Neuronal stem cell (in vitro differentiated cells): Measurements from ENCODE around the gene COG5.

ENCODE experiments used
- DNase-seq: peaks from one replicate; pipeline ENCODE4 v3.0.0-alpha.2; 2013; ENCODE audit warnings: low spot score
- H2AFZ ChIP-seq: one replicate; pipeline ENCODE4 v1.6.1; 2013; ENCODE audit warnings: mild to moderate bottlenecking, low read length, inconsistent platforms
- H2AK5ac ChIP-seq: 2 replicates; pipeline ENCODE4 v1.6.1; 2013; ENCODE audit warnings: low read depth, mild to moderate bottlenecking, inconsistent platforms, low read length, moderate library complexity, mixed read lengths
- H2BK120ac ChIP-seq: 2 replicates; pipeline ENCODE4 v1.6.1; 2013; ENCODE audit warnings: low read depth, mild to moderate bottlenecking, inconsistent platforms, low read length, moderate library complexity, mixed read lengths
- H2BK12ac ChIP-seq: one replicate; pipeline ENCODE4 v1.6.1; 2013; ENCODE audit warnings: low read length, inconsistent platforms
- H2BK15ac ChIP-seq: 2 replicates; pipeline ENCODE4 v1.6.1; 2013; ENCODE audit warnings: mild to moderate bottlenecking, low read length, inconsistent platforms, mixed read lengths
- H2BK5ac ChIP-seq: one replicate; pipeline ENCODE4 v1.6.1; 2013; ENCODE audit warnings: inconsistent platforms, mild to moderate bottlenecking, low read length, moderate library complexity
- H3K14ac ChIP-seq: one replicate; pipeline ENCODE4 v1.6.1; 2013; ENCODE audit warnings: low read length, inconsistent platforms
- H3K18ac ChIP-seq: 2 replicates; pipeline ENCODE4 v1.6.1; 2013; ENCODE audit warnings: low read length, inconsistent platforms
- H3K23ac ChIP-seq: 2 replicates; pipeline ENCODE4 v1.6.1; 2013; ENCODE audit warnings: low read depth, mild to moderate bottlenecking, mixed read lengths, low read length, inconsistent platforms; ENCODE audit not compliant: poor library complexity
- H3K27ac ChIP-seq: replicated peaks from 3 replicates; pipeline ENCODE4 v1.5.1; 2013; ENCODE audit warnings: low read length, inconsistent platforms
- H3K27me3 ChIP-seq, 3 experiments: 2 replicates each; pipeline ENCODE4 v1.6.1; 2013; ENCODE audit warnings: low read length in 3 of 3, mild to moderate bottlenecking in 2 of 3, inconsistent platforms in 1 of 3, low read depth in 1 of 3, mixed read lengths in 1 of 3, moderate library complexity in 1 of 3; ENCODE audit not compliant: control insufficient read depth in 3 of 3, insufficient read depth in 3 of 3
- H3K36me3 ChIP-seq, 2 donors: replicated peaks in 1 of 2; 2 replicates each; pipeline ENCODE4 v1.6.1; 2013; ENCODE audit warnings: low read length in 2 of 2; ENCODE audit not compliant: control insufficient read depth in 2 of 2, insufficient read depth in 2 of 2
- H3K4ac ChIP-seq: 2 replicates; pipeline ENCODE4 v1.6.1; 2013; ENCODE audit warnings: inconsistent platforms, mild to moderate bottlenecking, low read length, moderate library complexity
- H3K4me1 ChIP-seq, 2 donors: 1 replicate in 1 of 2; 2 replicates in 1 of 2; pipeline ENCODE4 v1.6.1; 2013; ENCODE audit warnings: low read length in 2 of 2, low read depth in 1 of 2; ENCODE audit not compliant: control insufficient read depth in 2 of 2, insufficient read depth in 1 of 2
- H3K4me2 ChIP-seq: one replicate; pipeline ENCODE4 v1.6.1; 2013; ENCODE audit warnings: mild to moderate bottlenecking, low read length, inconsistent platforms; ENCODE audit not compliant: insufficient read depth, poor library complexity, severe bottlenecking
- H3K4me3 ChIP-seq, 2 donors: 2 replicates each; pipeline ENCODE4 v1.5.1; 2013; ENCODE audit warnings: low read length in 2 of 2, mild to moderate bottlenecking in 2 of 2, inconsistent platforms in 1 of 2, moderate library complexity in 1 of 2
- H3K79me1 ChIP-seq: one replicate; pipeline ENCODE4 v1.6.1; 2013; ENCODE audit warnings: low read depth, mild to moderate bottlenecking, inconsistent platforms, low read length, moderate library complexity
- H3K9ac ChIP-seq: one replicate; pipeline ENCODE4 v1.6.1; 2013; ENCODE audit warnings: mild to moderate bottlenecking, low read depth, low read length, inconsistent platforms; ENCODE audit not compliant: poor library complexity
- H3K9me3 ChIP-seq, 2 donors: replicated peaks in 1 of 2; 2 replicates each; pipeline versions ENCODE3 to v1.6.1; 2013; ENCODE audit warnings: low read length in 2 of 2, mild to moderate bottlenecking in 2 of 2, inconsistent platforms in 1 of 2, low read depth in 1 of 2, mixed read lengths in 1 of 2, moderate library complexity in 1 of 2; ENCODE audit not compliant: control insufficient read depth in 2 of 2, insufficient read depth in 1 of 2
- H4K8ac ChIP-seq: one replicate; pipeline ENCODE4 v1.6.1; 2013; ENCODE audit warnings: low read depth, mild to moderate bottlenecking, inconsistent platforms, low read length, moderate library complexity
- H4K91ac ChIP-seq: one replicate; pipeline ENCODE4 v1.6.1; 2013; ENCODE audit warnings: low read length, low read depth, mild to moderate bottlenecking, inconsistent platforms; ENCODE audit not compliant: poor library complexity
- WGBS, 2 donors: extraction: QIAGEN DNeasy Blood & Tissue Kit; methylation state at CpG; one replicate each; pipeline ENCODE4 v1.1.7; 2013; ENCODE audit warnings: missing lambda C conversion rate in 2 of 2, mixed read lengths in 1 of 2; ENCODE audit not compliant: insufficient read length in 2 of 2, insufficient replicate concordance in 1 of 2; ENCODE audit errors: extremely low coverage in 2 of 2; 5-methylcytosine and 5-hydroxymethylcytosine counted together

Gene COG5

GRCh38 chr7:107170051-107170915 lies 393.4 kb downstream of the COG5 start:
- H3K9ac ChIP-seq: no peak overlapping the region
- no peak overlapping the region for H2BK120ac ChIP-seq
- no peak overlapping the region for H2BK5ac ChIP-seq
- WGBS, 2 donors: 100% methylated on average over 1 of the region's 13 CpGs
- H4K8ac ChIP-seq: no peak overlapping the region
- no peak for DNase-seq
- H3K18ac ChIP-seq: no peak overlapping the region
- H3K79me1 ChIP-seq: peaks cover 1% of the 10 kb centered on the region
- no peak overlapping the region for H4K91ac ChIP-seq
- H3K14ac ChIP-seq: no peak overlapping the region
- no peak overlapping the region for H2BK15ac ChIP-seq
- no peaks in the 10 kb centered on the region for H3K36me3 ChIP-seq
- H3K4me3 ChIP-seq: peak overlapping the region; percentile 74 to 82
- H2BK12ac ChIP-seq: no peak overlapping the region
- no peaks in the 10 kb centered on the region for H3K9me3 ChIP-seq
- H3K4ac ChIP-seq: no peak overlapping the region
- no peak overlapping the region for H2AK5ac ChIP-seq
- H3K4me2 ChIP-seq: peak overlapping the region; percentile 45
- peak overlapping the region; percentile 85 for H3K27ac ChIP-seq
- H2AFZ ChIP-seq: peak overlapping the region; percentile 69
- H3K27me3 ChIP-seq: no peaks in the 10 kb centered on the region
- H3K4me1 ChIP-seq: peaks cover 3 to 15% of the 10 kb centered on the region in 2 donors
- peak overlapping the region; percentile 86 for H3K23ac ChIP-seq

DNA sequence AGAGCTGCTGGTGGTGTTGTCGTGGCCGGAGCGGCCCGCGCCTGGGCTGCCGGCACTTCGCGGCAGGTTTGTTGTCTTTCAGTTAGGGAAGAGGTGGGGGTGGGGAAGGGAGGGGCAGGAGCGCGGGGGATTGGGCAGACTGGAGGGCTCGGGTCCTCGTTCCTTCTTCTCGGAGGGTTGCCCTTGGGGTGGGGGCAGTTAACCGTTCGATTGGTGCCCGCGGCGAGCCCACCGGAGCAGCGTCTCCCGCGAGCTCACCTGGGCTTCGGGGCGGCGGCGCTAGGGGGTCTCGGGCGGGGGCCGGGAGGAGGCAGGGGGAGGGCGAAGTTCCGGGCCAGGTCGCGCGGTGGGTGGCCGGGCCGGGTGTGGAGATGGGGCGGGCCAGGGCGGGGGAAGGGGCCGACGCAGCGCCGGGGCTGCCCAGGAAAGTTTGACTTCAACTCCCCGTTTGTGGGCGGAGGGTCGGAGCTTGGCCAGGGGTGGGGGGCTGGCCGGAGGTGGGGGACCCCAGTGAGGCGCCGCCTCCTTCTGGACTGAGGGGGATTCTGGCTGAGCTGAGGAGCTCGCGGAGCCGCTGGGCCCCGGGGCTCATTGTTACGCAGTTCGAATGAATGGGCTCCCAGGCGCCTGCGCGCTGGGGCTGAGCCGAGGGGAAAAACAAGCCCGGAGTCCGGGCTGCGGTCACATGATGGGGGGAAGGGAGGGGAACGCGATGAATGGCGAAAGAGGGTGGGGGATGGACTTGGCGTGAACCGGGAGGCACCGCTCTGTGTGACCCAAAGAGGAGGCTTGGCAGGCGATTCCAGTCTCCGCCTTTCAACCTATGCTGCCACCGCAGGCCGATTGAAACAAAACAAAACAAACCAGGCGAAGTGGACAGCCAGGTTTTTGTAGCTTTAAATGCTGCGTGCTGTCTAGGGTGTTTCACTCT lies 394.3 kb downstream of the COG5 start:
- Histone ChIP-seq H3K4ac (no peak overlapping the region), H4K91ac (no peak overlapping the region), H3K23ac (peak overlapping the region; percentile 86), H3K27ac (peak overlapping the region; percentile 93), H2BK12ac (no peak overlapping the region), H3K4me2 (peak overlapping the region; percentile 45), H3K27me3 (no peaks in the 10 kb centered on the region), H2BK15ac (no peak overlapping the region), H3K36me3 (no peaks in the 10 kb centered on the region), H3K9me3 (no peaks in the 10 kb centered on the region), H2BK5ac (peak overlapping the region; percentile 96), H3K4me1 (peaks cover under 1 to 13% of the 10 kb centered on the region in 2 donors), H2AFZ (peak overlapping the region; percentile 82), H3K79me1 (peaks cover 1% of the 10 kb centered on the region), H3K14ac (no peak overlapping the region), H3K9ac (peak overlapping the region; percentile 89), H2AK5ac (peak overlapping the region; percentile 93), H2BK120ac (peak overlapping the region; percentile 97), H3K18ac (peak overlapping the region; percentile 98), H4K8ac (no peak overlapping the region), H3K4me3 (peak overlapping the region; percentile 74 to 100)
- no CpG with 5 or more reads among the region's 73 CpGs for WGBS, 2 donors
- DNase-seq: peak; percentile 97

DNA sequence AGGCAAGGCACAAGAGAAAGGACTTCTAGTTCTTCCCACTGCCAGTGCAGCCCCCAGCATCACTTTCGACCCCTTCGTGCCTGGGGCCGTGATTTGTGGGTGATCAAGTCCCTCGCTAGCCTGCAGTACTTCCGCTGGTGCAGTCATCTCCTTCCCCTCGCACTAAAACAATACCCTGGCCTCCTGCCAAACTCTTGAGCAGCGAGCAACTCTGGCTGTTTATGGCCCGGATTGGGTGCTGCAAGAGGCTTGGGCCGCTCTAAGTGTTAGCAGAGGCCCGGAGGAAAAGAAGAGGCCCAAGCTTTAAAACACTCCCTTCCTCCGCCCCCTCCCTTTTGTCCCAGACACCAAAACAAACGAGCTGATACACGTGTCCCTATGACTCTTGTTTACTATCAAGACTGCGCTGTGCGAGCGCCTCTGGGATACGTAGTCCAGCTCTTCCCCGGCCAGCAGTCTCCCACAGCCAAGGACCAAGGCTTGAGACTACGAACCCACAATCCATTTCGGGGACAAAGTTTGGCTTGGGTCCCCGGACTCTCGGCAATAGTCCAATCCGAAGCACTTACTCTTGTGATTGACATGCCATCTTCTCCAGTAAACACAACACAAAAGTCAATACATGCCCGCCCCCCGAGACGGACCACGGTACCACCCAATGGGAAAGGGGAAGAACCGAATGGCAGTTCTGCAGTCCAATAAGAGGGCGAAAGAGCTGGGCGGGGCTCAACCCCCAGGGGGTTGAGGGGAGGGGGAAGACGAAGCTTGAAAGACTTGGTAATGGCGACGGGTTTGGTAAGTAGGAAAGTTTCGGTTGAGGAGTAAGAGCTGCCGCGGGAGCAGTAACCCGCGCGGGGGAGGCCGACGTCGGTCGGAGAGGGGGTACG lies 395.2 kb downstream of the COG5 start, which contains the start of gene HBP1:
TSS of gene HBP1 (plus strand) at position 771 of the 887 bp plus-strand sequence. CDS start 10,891 bp downstream, outside the sequence.
- H3K36me3 ChIP-seq: no peaks in the 10 kb centered on the region
- no peak within 1 kb of the TSS for H2BK15ac ChIP-seq
- peak within 1 kb of the TSS; percentile 33 for H3K14ac ChIP-seq
- no peak within 1 kb of the TSS for H2BK12ac ChIP-seq
- H4K8ac ChIP-seq: no peak within 1 kb of the TSS
- peak within 1 kb of the TSS; percentile 74 to 100 for H3K4me3 ChIP-seq
- H3K27ac ChIP-seq: peak within 1 kb of the TSS; percentile 95
- H2BK120ac ChIP-seq: peak within 1 kb of the TSS; percentile 97
- no CpG with 5 or more reads among the region's 44 CpGs for WGBS, 2 donors
- H3K4ac ChIP-seq: no peak within 1 kb of the TSS
- peak within 1 kb of the TSS; percentile 96 for H2BK5ac ChIP-seq
- H2AK5ac ChIP-seq: peak within 1 kb of the TSS; percentile 93
- peak within 1 kb of the TSS; percentile 90 for H3K9ac ChIP-seq
- peak within 1 kb of the TSS; percentile 86 for H3K23ac ChIP-seq
- peak within 1 kb of the TSS; percentile 89 for H2AFZ ChIP-seq
- no peaks in the 10 kb centered on the region for H3K27me3 ChIP-seq
- H3K18ac ChIP-seq: peak within 1 kb of the TSS; percentile 98
- H4K91ac ChIP-seq: no peak within 1 kb of the TSS
- no peaks in the 10 kb centered on the region for H3K9me3 ChIP-seq
- peak; percentile 100 for DNase-seq
- H3K4me1 ChIP-seq: peaks cover 0 to 4% of the 10 kb centered on the region in 2 donors
- peak within 1 kb of the TSS; percentile 83 for H3K4me2 ChIP-seq
- H3K79me1 ChIP-seq: peaks cover 1% of the 10 kb centered on the region
